GM12875 (cell line): Measurements from ENCODE around the gene TEX101.
A peak's percentile ranks its signal among the peaks of the same experiment; 100 is the strongest.

Source experiments
- H3K4me3 ChIP-seq: one replicate; pipeline ENCODE4 v1.5.1; 2011; ENCODE audit warnings: low read depth, low read length, control low read depth
- CTCF ChIP-seq: IDR thresholded peaks from 2 replicates; pipeline ENCODE4 v1.5.1; 2011; ENCODE audit warnings: low read depth, mild to moderate bottlenecking, control low read depth, inconsistent platforms, low read length, moderate library complexity, borderline replicate concordance; ENCODE audit not compliant: insufficient read depth

The TEX101 gene

DNA sequence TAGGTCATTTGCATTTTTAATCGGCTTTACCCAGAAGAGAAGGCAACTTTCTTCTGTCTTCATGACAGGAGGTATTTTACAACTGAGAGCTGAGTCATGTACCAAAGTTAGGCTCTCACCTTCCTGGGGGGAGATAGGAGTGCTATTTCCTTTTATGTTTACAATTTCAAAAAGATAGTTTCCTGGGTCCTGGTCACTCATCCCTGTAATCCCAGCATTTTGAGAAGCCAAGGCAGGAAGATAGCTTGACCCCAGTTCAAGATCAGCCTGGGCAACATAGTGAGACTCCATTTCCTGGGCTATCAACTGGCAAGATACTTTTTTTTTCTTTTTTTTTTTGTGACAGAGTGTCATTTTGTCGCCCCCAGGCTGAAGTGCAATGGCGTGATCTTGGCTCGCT is 43.1 kb downstream of the TEX101 start:
- TF ChIP-seq CTCF, result no peak
- no peak overlapping the region for H3K4me3 ChIP-seq

- H3K4me3 ChIP-seq, result no peak overlapping the region
- no peak for TF ChIP-seq CTCF
Measured at GRCh38 chr19:43460362-43461016, 45.8 kb downstream of the TEX101 start.

DNA sequence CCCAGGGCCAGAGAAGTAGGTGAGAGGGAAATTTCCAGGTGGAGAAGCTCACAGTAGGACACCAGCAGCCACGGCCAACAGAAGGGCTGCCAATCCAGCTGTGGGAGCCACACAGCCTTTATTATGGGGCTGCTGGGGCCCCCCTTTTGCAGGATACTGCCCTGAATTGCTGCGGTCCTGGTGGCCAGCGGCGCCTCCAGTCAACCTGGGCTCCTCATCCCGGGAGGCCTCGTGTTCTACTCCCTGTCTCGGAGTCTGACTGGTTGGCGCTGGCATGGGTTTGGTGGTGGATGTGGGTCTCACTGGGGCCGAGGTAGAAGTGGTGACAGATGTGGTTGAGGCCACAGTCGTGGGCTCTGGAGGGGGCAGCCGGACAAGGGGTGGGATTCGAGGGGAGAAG is 46.6 kb downstream of the TEX101 start:
- no peak overlapping the region for H3K4me3 ChIP-seq
- TF ChIP-seq CTCF, result no peak

DNA sequence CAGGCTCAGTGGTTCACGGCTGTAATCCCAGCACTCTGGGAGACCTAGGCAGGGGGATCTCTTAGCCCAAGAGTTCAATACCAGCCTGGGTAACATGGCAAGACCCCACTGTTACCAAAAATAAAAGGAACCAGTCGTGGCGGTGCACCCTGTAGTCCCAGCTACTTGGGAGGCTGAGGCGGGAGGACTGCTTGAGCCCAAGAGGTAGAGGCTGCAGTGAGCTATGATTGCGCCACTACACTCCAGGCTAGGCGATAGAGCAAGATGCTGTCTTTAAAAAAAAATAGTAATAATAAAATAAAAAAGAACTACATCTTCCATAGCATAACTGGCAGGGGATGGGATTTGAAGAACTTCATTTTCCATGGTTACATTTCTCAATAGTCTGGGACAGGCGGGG is 47.7 kb downstream of the TEX101 start:
- no peak for TF ChIP-seq CTCF
- H3K4me3 ChIP-seq, result no peak overlapping the region

GRCh38 chr19:43462785-43463380 is 48.2 kb downstream of the TEX101 start:
- no peak for TF ChIP-seq CTCF
- no peak overlapping the region for H3K4me3 ChIP-seq

- H3K4me3 ChIP-seq, result peak overlapping the region; percentile 60
- TF ChIP-seq CTCF, result no peak
Measured at GRCh38 chr19:43463381-43464133, 48.9 kb downstream of the TEX101 start.
